ENCODE data around the gene KIF2C.

KIF2C gene

DNA sequence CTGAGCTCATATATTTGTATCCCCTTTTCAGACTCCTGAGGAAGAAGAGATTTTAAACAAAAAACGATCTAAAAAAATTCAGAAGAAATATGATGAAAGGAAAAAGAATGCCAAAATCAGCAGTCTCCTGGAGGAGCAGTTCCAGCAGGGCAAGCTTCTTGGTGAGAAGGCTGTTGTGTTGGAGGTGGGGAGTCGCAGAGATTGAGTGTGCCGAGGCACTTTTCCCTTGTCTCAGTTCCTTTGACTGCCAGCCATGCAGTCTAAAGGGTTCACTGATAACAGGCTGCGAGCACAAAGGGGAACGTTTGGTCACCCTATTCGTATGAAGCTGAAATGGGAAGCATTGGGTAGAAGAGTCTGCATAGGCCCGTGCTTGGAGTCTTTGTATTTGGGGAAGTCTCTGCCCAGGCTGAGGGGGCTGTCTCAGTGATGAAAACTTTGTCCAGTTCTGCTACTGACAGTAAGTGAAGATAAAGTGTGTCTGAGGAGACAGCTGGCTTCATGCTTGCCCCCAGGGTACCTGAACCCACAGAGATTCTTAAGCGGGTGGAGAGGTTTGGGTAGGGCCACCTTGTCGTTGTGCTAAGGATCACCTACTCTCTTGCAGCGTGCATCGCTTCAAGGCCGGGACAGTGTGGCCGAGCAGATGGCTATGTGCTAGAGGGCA lies 38.5 kb downstream of the KIF2C start:
- peak overlapping the region; percentile 92 for H3K4me3 ChIP-seq (ENCODE audit: low read depth, low read length, poor library complexity, severe bottlenecking)

DNA sequence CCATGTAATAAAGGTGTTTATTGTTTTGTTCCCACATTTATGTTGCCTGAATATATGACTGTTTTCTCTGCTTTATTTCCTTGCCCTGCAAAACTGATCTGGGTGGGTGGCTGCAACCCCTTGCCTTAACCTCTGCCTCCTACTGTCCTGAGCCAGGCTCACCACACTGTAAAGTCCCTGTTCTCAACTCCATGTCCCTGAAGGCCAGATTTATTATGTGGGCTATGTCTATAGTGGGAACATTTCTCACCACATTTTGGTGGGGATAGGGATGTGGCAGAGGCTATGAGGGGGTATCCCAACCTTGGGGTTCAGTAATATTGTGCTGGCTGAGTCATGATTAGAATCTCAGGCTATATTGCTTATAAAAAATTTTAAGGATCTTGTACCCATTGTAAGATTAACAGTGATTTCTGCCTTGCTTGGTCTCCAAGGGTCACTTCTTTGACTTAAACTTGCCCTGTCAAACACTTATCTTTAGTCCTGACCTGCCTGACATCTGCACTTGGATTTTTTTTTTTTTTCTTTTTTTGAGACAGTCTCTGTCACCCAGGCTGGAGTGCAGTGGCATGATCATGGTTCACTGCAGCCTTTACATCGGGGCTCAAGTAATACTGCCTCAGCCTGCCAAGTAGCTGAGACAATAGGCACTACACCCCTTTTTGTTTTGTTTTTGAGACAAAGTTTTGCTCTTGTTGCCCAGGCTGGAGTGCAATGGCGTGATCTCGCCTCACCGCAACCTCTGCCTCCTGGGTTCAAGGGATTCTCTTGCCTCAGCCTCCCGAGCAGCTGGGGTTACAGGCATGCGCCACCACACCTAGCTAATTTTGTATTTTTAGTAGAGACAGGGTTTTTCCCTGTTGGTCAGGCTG lies 39.3 kb downstream of the KIF2C start:
- Histone ChIP-seq H3K4me3 (ENCODE audit: low read depth, low read length, poor library complexity, severe bottlenecking) (no peak overlapping the region), H3K27ac (ENCODE audit: low read depth, low read length, poor library complexity, severe bottlenecking) (no peak overlapping the region), H2AFZ (ENCODE audit: low read length) (no peak overlapping the region), H3K4me1 (ENCODE audit: insufficient read depth, low read length, severe bottlenecking) (peaks cover 40% of the 10 kb centered on the region), H3K9me2 (ENCODE audit: low read depth, low read length) (no peaks in the 10 kb centered on the region), H3F3A (ENCODE audit: insufficient read depth, low read length) (peaks cover 13% of the 10 kb centered on the region), H3K9ac (ENCODE audit: low read length) (no peak overlapping the region), H3K9me3 (ENCODE audit: low read length) (no peaks in the 10 kb centered on the region), H3K36me3 (ENCODE audit: insufficient read depth, low read length) (peaks cover 65% of the 10 kb centered on the region), H4K20me1 (ENCODE audit: insufficient read depth, low read length) (no peaks in the 10 kb centered on the region), H3K27me3 (ENCODE audit: insufficient read depth, low read length) (no peaks in the 10 kb centered on the region), H3K4me2 (ENCODE audit: low read length) (no peak overlapping the region; the same call in 1 of the 2 replicates), H3K79me2 (ENCODE audit: insufficient read depth, low read length) (peaks cover 16% of the 10 kb centered on the region)
- TF ChIP-seq, protein P1, sequence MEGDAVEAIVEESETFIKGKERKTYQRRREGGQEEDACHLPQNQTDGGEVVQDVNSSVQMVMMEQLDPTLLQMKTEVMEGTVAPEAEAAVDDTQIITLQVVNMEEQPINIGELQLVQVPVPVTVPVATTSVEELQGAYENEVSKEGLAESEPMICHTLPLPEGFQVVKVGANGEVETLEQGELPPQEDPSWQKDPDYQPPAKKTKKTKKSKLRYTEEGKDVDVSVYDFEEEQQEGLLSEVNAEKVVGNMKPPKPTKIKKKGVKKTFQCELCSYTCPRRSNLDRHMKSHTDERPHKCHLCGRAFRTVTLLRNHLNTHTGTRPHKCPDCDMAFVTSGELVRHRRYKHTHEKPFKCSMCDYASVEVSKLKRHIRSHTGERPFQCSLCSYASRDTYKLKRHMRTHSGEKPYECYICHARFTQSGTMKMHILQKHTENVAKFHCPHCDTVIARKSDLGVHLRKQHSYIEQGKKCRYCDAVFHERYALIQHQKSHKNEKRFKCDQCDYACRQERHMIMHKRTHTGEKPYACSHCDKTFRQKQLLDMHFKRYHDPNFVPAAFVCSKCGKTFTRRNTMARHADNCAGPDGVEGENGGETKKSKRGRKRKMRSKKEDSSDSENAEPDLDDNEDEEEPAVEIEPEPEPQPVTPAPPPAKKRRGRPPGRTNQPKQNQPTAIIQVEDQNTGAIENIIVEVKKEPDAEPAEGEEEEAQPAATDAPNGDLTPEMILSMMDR (IDR thresholded peaks at IDR 0.05; ENCODE audit: low read length), result no peak
- TF ChIP-seq EZH2 (IDR thresholded peaks at IDR 0.05; ENCODE audit: borderline replicate concordance, low read length), result no peak

More for the DNA sequence above, 38.5 kb downstream of the KIF2C start:
- no peaks in the 10 kb centered on the region for H3K27me3 ChIP-seq (ENCODE audit: insufficient read depth, low read length)
- H3K9me2 ChIP-seq (ENCODE audit: low read depth, low read length), result no peaks in the 10 kb centered on the region
- peaks cover 65% of the 10 kb centered on the region for H3K36me3 ChIP-seq (ENCODE audit: insufficient read depth, low read length)
- H2AFZ ChIP-seq (ENCODE audit: low read length), result no peak overlapping the region
- H3K4me1 ChIP-seq (ENCODE audit: insufficient read depth, low read length, severe bottlenecking), result peaks cover 32% of the 10 kb centered on the region
- TF ChIP-seq EZH2 (IDR thresholded peaks at IDR 0.05; ENCODE audit: borderline replicate concordance, low read length), result no peak
- TF ChIP-seq, protein P1 (IDR thresholded peaks at IDR 0.05; ENCODE audit: low read length), result no peak
- H3F3A ChIP-seq (ENCODE audit: insufficient read depth, low read length), result peaks cover 13% of the 10 kb centered on the region
- H4K20me1 ChIP-seq (ENCODE audit: insufficient read depth, low read length), result no peaks in the 10 kb centered on the region
- H3K27ac ChIP-seq (ENCODE audit: low read depth, low read length, poor library complexity, severe bottlenecking), result peak overlapping the region; percentile 82
- peak overlapping the region; percentile 16; the same call in 1 of the 2 replicates for H3K9ac ChIP-seq (ENCODE audit: low read length)
- H3K4me2 ChIP-seq (ENCODE audit: low read length), result peak overlapping the region; percentile 84
- H3K9me3 ChIP-seq (ENCODE audit: low read length), result no peaks in the 10 kb centered on the region
- peaks cover 16% of the 10 kb centered on the region for H3K79me2 ChIP-seq (ENCODE audit: insufficient read depth, low read length)

DNA sequence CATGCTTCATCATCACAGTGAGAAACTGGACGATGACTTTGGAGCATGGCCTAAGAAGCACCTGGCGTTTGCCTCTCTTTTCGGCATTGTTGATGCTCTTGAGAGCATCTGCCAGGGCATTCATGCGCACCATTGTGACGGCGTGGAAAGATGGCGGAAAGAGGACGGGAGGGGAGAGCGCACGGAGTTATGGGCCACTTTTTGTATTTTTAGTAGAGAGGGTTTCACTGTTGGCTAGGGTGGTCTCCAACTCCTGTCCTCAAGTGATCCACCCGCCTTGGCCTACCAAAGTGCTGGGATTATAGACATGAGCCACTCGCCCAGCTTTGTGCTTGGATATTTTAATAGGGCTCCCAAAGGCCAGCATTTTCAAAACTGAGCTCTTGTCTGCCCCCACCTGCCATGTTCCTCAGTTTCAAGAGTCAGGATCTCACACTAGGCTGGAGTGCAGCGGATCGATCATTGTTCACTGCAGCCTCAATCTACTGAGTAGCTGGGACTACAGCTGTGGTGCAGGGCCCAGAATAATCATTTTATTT lies 41.0 kb downstream of the KIF2C start:
- peaks cover 14% of the 10 kb centered on the region for H3K79me2 ChIP-seq (ENCODE audit: insufficient read depth, low read length)
- no peaks in the 10 kb centered on the region for H3K9me3 ChIP-seq (ENCODE audit: low read length)
- H3K4me1 ChIP-seq (ENCODE audit: insufficient read depth, low read length, severe bottlenecking), result peaks cover 45% of the 10 kb centered on the region
- no peak overlapping the region for H2AFZ ChIP-seq (ENCODE audit: low read length)
- H3K27ac ChIP-seq (ENCODE audit: low read depth, low read length, poor library complexity, severe bottlenecking), result no peak overlapping the region
- TF ChIP-seq, protein P1 (IDR thresholded peaks at IDR 0.05; ENCODE audit: low read length), result no peak
- TF ChIP-seq EZH2 (IDR thresholded peaks at IDR 0.05; ENCODE audit: borderline replicate concordance, low read length), result no peak
- H3K36me3 ChIP-seq (ENCODE audit: insufficient read depth, low read length), result peaks cover 64% of the 10 kb centered on the region
- H4K20me1 ChIP-seq (ENCODE audit: insufficient read depth, low read length), result no peaks in the 10 kb centered on the region
- H3K4me3 ChIP-seq (ENCODE audit: low read depth, low read length, poor library complexity, severe bottlenecking), result no peak overlapping the region
- no peak overlapping the region for H3K4me2 ChIP-seq (ENCODE audit: low read length)
- H3K9ac ChIP-seq (ENCODE audit: low read length), result no peak overlapping the region
- peaks cover 13% of the 10 kb centered on the region for H3F3A ChIP-seq (ENCODE audit: insufficient read depth, low read length)
- H3K27me3 ChIP-seq (ENCODE audit: insufficient read depth, low read length), result no peaks in the 10 kb centered on the region
- H3K9me2 ChIP-seq (ENCODE audit: low read depth, low read length), result no peaks in the 10 kb centered on the region
